Measurements from ENCODE around the gene ZNF324. TPM values are rescaled to one million over a fixed set of nuclear protein-coding genes. Genes with fewer than 3 reads are reported as not detected.

The ZNF324 gene
- total RNA-seq, 1 experiment from 2014 or later: 11.3 TPM

DNA sequence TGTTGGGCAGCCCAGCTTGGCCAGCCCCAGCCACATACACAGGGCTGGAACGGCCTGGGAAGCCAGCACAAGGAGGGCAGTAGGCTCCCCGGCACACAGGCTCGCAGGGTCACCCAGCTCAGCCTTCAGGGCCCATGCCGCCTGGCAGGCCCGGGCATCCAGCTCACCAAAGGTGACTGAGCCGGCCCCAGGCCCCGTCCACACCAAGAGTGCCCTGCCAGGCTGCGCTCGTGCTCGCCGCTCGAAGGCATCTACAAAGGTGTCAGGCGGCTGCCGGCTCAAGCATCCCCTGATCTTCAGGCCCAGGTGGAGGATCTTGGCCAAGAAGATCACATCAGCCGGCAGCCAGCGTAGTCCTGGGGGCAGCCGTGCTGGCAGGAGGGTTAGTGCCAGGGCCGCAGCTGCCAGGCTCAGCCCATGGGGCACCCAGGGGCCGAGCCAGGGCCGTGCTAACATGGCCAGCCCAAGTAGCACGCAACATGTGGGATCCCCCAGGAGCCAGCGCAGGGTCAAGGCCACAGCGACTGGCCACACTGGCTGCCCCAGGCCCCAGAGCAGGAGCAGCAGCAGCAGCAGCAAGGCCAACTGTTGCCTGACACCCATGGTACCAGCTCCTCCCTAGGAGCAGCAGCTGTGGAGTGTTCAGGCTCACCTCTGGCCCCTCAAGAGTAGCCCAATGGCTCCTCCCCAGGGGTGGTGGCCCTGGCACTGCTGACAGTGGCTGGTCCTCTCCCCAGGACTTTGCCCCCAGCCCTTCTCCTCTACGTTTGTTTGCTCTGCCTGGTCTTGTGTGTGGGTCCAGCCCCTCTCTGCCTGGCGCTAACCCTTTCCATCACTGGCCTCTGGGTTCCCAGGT, 44.7 kb downstream of the ZNF324 start, which contains the start of gene SLC27A5:
SLC27A5 (minus strand) TSS at position 640 of the 856 bp plus-strand sequence; CDS start at position 603, 37 bp downstream.
- ChIA-PET CTCF (no interaction called here), RAD21 (ENCODE audit: low non-redundant PET in 1 of 2, low total read pairs in 2 of 2, uncharacterized antibody in 2 of 2, unreplicated experiment in 2 of 2) (no interaction called here), POLR2A (no interaction called here)
- TF ChIP-seq ZNF274 (IDR thresholded peaks at IDR 0.05; ENCODE audit: low read depth, low read length): no peak
- no peak for TF ChIP-seq CEBPB (IDR thresholded peaks at IDR 0.05; ENCODE audit: low read depth)
- no peak for TF ChIP-seq SRF (IDR thresholded peaks at IDR 0.05; ENCODE audit: low read depth)
- TF ChIP-seq POLR2A (IDR thresholded peaks at IDR 0.05; ENCODE audit: borderline replicate concordance, extremely low read depth, insufficient read depth, insufficient read length): no peak
- no peak for TF ChIP-seq POLR2AphosphoS5 (IDR thresholded peaks at IDR 0.05; ENCODE audit: low read depth, low read length)
- no peak for TF ChIP-seq SIN3A (IDR thresholded peaks at IDR 0.05; ENCODE audit: low read depth)
- TF ChIP-seq, protein P1, sequence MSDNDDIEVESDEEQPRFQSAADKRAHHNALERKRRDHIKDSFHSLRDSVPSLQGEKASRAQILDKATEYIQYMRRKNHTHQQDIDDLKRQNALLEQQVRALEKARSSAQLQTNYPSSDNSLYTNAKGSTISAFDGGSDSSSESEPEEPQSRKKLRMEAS (IDR thresholded peaks at IDR 0.05): no peak
- TF ChIP-seq RAD21 (IDR thresholded peaks at IDR 0.05; ENCODE audit: low read depth): no peak
- TF ChIP-seq SP1 (IDR thresholded peaks at IDR 0.05; ENCODE audit: low read depth): no peak
- Histone ChIP-seq H3K9ac (ENCODE audit: low read length) (no peak within 1 kb of the TSS), H3K27ac (ENCODE audit: low read depth, low read length) (no peak within 1 kb of the TSS), H3K27me3 (ENCODE audit: insufficient read depth, low read length) (no peaks in the 10 kb centered on the region), H4K20me1 (ENCODE audit: insufficient read depth) (no peaks in the 10 kb centered on the region), H3K36me3 (ENCODE audit: control insufficient read depth in 1 of 2, insufficient read depth in 2 of 2, low read length in 2 of 2) (peaks cover 2 to 11% of the 10 kb centered on the region in 2 experiments; a peak in 2 of 4 replicates), H3K4me2 (ENCODE audit: low read length) (no peak within 1 kb of the TSS), H3K9me2 (ENCODE audit: insufficient read depth) (no peaks in the 10 kb centered on the region), H2AFZ (ENCODE audit: low read depth, low read length, poor library complexity, severe bottlenecking) (no peak within 1 kb of the TSS), H3K4me3 (replicated peaks in 1 of 2; ENCODE audit: low read depth in 1 of 2, low read length in 2 of 2) (no peak within 1 kb of the TSS), H3K79me2 (ENCODE audit: insufficient read depth, low read length) (peaks cover 28% of the 10 kb centered on the region), H3K9me3 (ENCODE audit: control insufficient read depth in 1 of 2, insufficient read depth in 1 of 2, low read depth in 1 of 2, low read length in 2 of 2) (no peaks in the 10 kb centered on the region), H3K4me1 (ENCODE audit: control insufficient read depth in 1 of 2, insufficient read depth in 2 of 2, low read length in 2 of 2) (peaks cover 6 to 15% of the 10 kb centered on the region in 2 experiments; a peak in 3 of 4 replicates)
- no TSS peak for BruUV-seq (replicated peaks)
- intact Hi-C loops (cut with micrococcal nuclease): no loop called here
- ATAC-seq: no peak
- no peak for DNase-seq (ENCODE audit: low read depth, low spot score)

Measured in HCT116 (cell line).